H9 (cell line): ENCODE data around the gene ARHGEF16. TPM values are rescaled to one million over a fixed set of nuclear protein-coding genes. Genes with fewer than 3 reads are reported as not detected.

Source experiments
- DNase-seq: peaks from one replicate; pipeline ENCODE4 v3.0.0-alpha.2; 2017
- H2AFZ ChIP-seq: one replicate; pipeline ENCODE4 v1.6.1; 2013; ENCODE audit warnings: mild to moderate bottlenecking, low read length, control low read depth, moderate library complexity
- H2AK5ac ChIP-seq: 2 replicates; pipeline ENCODE4 v1.6.1; 2013; ENCODE audit warnings: low read length, control low read depth, mixed read lengths; ENCODE audit not compliant: insufficient read length
- H2BK120ac ChIP-seq: one replicate; pipeline ENCODE4 v1.6.1; 2013; ENCODE audit warnings: low read depth, mild to moderate bottlenecking, low read length, control low read depth, inconsistent platforms; ENCODE audit not compliant: poor library complexity, severe bottlenecking
- H2BK12ac ChIP-seq: 2 replicates; pipeline ENCODE4 v1.6.1; 2013; ENCODE audit warnings: low read length, control low read depth, mixed read lengths, low read depth; ENCODE audit not compliant: insufficient read length
- H2BK15ac ChIP-seq: 2 replicates; pipeline ENCODE4 v1.6.1; 2013; ENCODE audit warnings: low read depth, low read length, control low read depth
- H2BK20ac ChIP-seq: one replicate; pipeline ENCODE4 v1.6.1; 2013; ENCODE audit warnings: low read depth, mild to moderate bottlenecking, low read length, control low read depth, inconsistent platforms; ENCODE audit not compliant: poor library complexity, severe bottlenecking
- H2BK5ac ChIP-seq: 2 replicates; pipeline ENCODE4 v1.6.1; 2013; ENCODE audit warnings: low read length, control low read depth, mixed read lengths; ENCODE audit not compliant: insufficient read length
- H3K14ac ChIP-seq: 2 replicates; pipeline ENCODE4 v1.6.1; 2013; ENCODE audit warnings: low read length, control low read depth; ENCODE audit not compliant: insufficient read depth
- H3K18ac ChIP-seq: 2 replicates; pipeline ENCODE4 v1.6.1; 2013; ENCODE audit warnings: low read depth, mild to moderate bottlenecking, mixed read lengths, low read length, control low read depth; ENCODE audit not compliant: insufficient read length
- H3K23ac ChIP-seq: 2 replicates; pipeline ENCODE4 v1.6.1; 2013; ENCODE audit warnings: low read length, control low read depth, mixed read lengths, low read depth; ENCODE audit not compliant: insufficient read length
- H3K23me2 ChIP-seq: 2 replicates; pipeline ENCODE4 v1.6.1; 2013; ENCODE audit warnings: low read depth, mild to moderate bottlenecking, mixed read lengths, low read length, control low read depth; ENCODE audit not compliant: insufficient read length, poor library complexity, severe bottlenecking
- H3K27ac ChIP-seq: 2 replicates; pipeline ENCODE4 v1.5.1; 2013; ENCODE audit warnings: low read length, control low read depth, mixed read lengths, low read depth; ENCODE audit not compliant: insufficient read length
- H3K27me3 ChIP-seq: 2 replicates; pipeline ENCODE4 v1.6.1; 2013; ENCODE audit warnings: low read length, control low read depth, inconsistent platforms; ENCODE audit not compliant: insufficient read depth
- H3K4ac ChIP-seq: 2 replicates; pipeline ENCODE4 v1.6.1; 2013; ENCODE audit warnings: low read depth, mild to moderate bottlenecking, control low read depth, inconsistent platforms, low read length, moderate library complexity
- H3K4me1 ChIP-seq: 2 replicates; pipeline ENCODE4 v1.6.1; 2013; ENCODE audit warnings: low read length, control low read depth, inconsistent platforms; ENCODE audit not compliant: insufficient read depth
- H3K4me2 ChIP-seq: 2 replicates; pipeline ENCODE4 v1.6.1; 2013; ENCODE audit warnings: low read length, control low read depth, mixed read lengths; ENCODE audit not compliant: insufficient read length, insufficient read depth
- H3K56ac ChIP-seq: 2 replicates; pipeline ENCODE4 v1.6.1; 2013; ENCODE audit warnings: low read depth, mild to moderate bottlenecking, mixed read lengths, low read length, control low read depth; ENCODE audit not compliant: insufficient read length
- H3K79me1 ChIP-seq: 2 replicates; pipeline ENCODE4 v1.6.1; 2013; ENCODE audit warnings: low read depth, mild to moderate bottlenecking, moderate library complexity, low read length, control low read depth, inconsistent platforms; ENCODE audit not compliant: insufficient read depth, poor library complexity, severe bottlenecking
- H3K79me2 ChIP-seq: 2 replicates; pipeline ENCODE4 v1.6.1; 2013; ENCODE audit warnings: low read length, control low read depth, inconsistent platforms; ENCODE audit not compliant: insufficient read depth
- H3K9ac ChIP-seq: 2 replicates; pipeline ENCODE4 v1.6.1; 2013; ENCODE audit warnings: low read length, control low read depth, mixed read lengths; ENCODE audit not compliant: insufficient read length; ENCODE audit errors: extremely low read depth
- H3K9me3 ChIP-seq: one replicate; pipeline ENCODE4 v1.6.1; 2013; ENCODE audit warnings: low read depth, low read length, inconsistent platforms; ENCODE audit not compliant: control insufficient read depth
- H3T11ph ChIP-seq: one replicate; pipeline ENCODE4 v1.6.1; 2013; ENCODE audit warnings: mild to moderate bottlenecking, low read length, control low read depth, inconsistent platforms
- H4K20me1 ChIP-seq: one replicate; pipeline ENCODE4 v1.6.1; 2013; ENCODE audit not compliant: control insufficient read depth, insufficient read length, insufficient read depth
- H4K5ac ChIP-seq: 2 replicates; pipeline ENCODE4 v1.6.1; 2013; ENCODE audit warnings: low read depth, mild to moderate bottlenecking, mixed read lengths, low read length, control low read depth; ENCODE audit not compliant: insufficient read length
- H4K8ac ChIP-seq: replicated peaks from 2 replicates; pipeline ENCODE4 v1.6.1; 2013; ENCODE audit warnings: low read length, control low read depth, mixed read lengths, low read depth; ENCODE audit not compliant: insufficient read length
- H4K91ac ChIP-seq: 2 replicates; pipeline ENCODE4 v1.6.1; 2013; ENCODE audit warnings: low read depth, mild to moderate bottlenecking, moderate library complexity, mixed read lengths, low read length, control low read depth; ENCODE audit not compliant: insufficient read length
- H3K27ac Mint-ChIP-seq, 3 experiments: 2 replicates in 2 of 3; 3 replicates in 1 of 3; pipeline ENCODE4 v1.8.0; 2020 to 2021; ENCODE audit warnings: mixed read lengths in 3 of 3, mild to moderate bottlenecking in 1 of 3, moderate library complexity in 1 of 3
- H3K27me3 Mint-ChIP-seq: 2 replicates; pipeline ENCODE4 v1.8.0; 2021; ENCODE audit warnings: low read depth, mild to moderate bottlenecking, moderate library complexity, mixed read lengths
- H3K36me3 Mint-ChIP-seq, 3 experiments: 2 replicates in 2 of 3; 3 replicates in 1 of 3; pipeline ENCODE4 v1.8.0; 2020 to 2021; ENCODE audit warnings: low read depth in 3 of 3, mixed read lengths in 3 of 3; ENCODE audit not compliant: insufficient read depth in 1 of 3
- H3K4me1 Mint-ChIP-seq, 2 experiments: 2 replicates each; pipeline ENCODE4 v1.8.0; 2020; ENCODE audit warnings: mixed read lengths in 2 of 2
- H3K4me3 Mint-ChIP-seq, 2 experiments: 2 replicates in 1 of 2; 3 replicates in 1 of 2; pipeline ENCODE4 v1.8.0; 2020 to 2021; ENCODE audit warnings: mild to moderate bottlenecking in 2 of 2, mixed read lengths in 2 of 2, moderate library complexity in 1 of 2
- H3K9me3 Mint-ChIP-seq, 2 experiments: 2 replicates in 1 of 2; 3 replicates in 1 of 2; pipeline ENCODE4 v1.8.0; 2020; ENCODE audit warnings: mild to moderate bottlenecking in 2 of 2, mixed read lengths in 2 of 2, moderate library complexity in 1 of 2
- WGBS: extraction: QIAGEN DNeasy Blood & Tissue Kit; methylation state at CpG from one replicate; pipeline ENCODE4 v1.1.7; 2013; ENCODE audit warnings: missing lambda C conversion rate, low lambda C conversion rate, mixed read lengths; ENCODE audit not compliant: insufficient read length; ENCODE audit errors: extremely low coverage; 5-methylcytosine and 5-hydroxymethylcytosine counted together
- total RNA-seq: library from RNA; stranded (reverse); gene quantifications from 2 replicates; pipeline ENCODE4 v1.2.1, GENCODE V29; 2021
- TF ChIP-seq, protein P1 (sequence below): fragments of 200-600 bp; sonication (generic); conservative IDR thresholded peaks from 3 replicates; pipeline ENCODE4 v1.8.0; 2021; ENCODE audit warnings: antibody characterized with exemption, mild to moderate bottlenecking

Gene ARHGEF16
- total RNA-seq, 1 experiment from 2014 or later: 48.5 TPM

DNA sequence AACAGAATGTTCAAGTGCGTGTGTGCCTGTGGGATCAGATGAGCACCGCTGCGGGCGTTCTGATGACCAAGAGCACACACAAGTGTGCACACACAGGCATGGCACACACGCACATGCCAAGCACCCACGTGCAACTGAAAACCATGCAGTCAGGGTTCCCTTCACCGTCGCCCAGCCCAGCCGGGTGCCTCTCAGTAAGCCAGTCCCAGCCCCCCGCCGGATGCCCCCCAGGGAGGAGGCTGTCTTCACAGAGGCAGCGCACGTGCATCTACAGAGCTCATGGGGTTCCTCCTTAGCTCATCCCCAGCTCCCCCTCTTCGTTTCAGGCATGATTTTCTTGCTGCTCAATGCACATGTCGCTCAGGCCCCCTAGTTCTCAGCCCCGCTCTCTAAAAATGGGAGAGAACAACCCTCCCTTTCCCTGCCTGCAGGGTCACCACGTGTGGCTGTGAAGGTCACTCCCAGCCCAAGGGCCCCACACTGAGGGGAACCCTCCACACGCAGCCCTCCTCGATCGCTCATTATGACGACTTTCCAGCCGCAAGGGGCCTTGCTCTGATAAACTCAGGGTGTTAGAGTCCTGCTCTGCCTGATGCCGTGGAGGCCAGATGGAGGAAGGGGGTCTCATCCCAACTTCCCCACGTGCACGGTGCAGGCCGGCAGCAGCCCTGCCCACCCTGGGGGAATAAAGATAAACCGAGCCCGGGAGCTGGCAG is 30.4 kb upstream of the ARHGEF16 start:
- Mint-ChIP-seq H3K27me3 (peaks cover 4% of the 10 kb centered on the region), H3K4me3 (peak overlapping the region in 1 of 2 experiments; percentile 6; a peak in 1 of 5 replicates), H3K4me1 (no peaks in the 10 kb centered on the region; a peak in 1 of 4 replicates), H3K36me3 (0 out of 7 replicates have a peak, but pooled peaks cover 0 to 2% (median 0%) of the 10 kb centered on the region in 3 experiments), H3K27ac (no peak overlapping the region), H3K9me3 (no peaks in the 10 kb centered on the region; a peak in 1 of 5 replicates)
- no peak overlapping the region for H2AK5ac ChIP-seq
- H4K20me1 ChIP-seq: no peaks in the 10 kb centered on the region
- no peak overlapping the region for H4K91ac ChIP-seq
- H2BK120ac ChIP-seq: no peak overlapping the region
- H2BK5ac ChIP-seq: no peak overlapping the region
- no peak overlapping the region for H2AFZ ChIP-seq
- H3K79me1 ChIP-seq: no peaks in the 10 kb centered on the region
- TF ChIP-seq, protein P1, sequence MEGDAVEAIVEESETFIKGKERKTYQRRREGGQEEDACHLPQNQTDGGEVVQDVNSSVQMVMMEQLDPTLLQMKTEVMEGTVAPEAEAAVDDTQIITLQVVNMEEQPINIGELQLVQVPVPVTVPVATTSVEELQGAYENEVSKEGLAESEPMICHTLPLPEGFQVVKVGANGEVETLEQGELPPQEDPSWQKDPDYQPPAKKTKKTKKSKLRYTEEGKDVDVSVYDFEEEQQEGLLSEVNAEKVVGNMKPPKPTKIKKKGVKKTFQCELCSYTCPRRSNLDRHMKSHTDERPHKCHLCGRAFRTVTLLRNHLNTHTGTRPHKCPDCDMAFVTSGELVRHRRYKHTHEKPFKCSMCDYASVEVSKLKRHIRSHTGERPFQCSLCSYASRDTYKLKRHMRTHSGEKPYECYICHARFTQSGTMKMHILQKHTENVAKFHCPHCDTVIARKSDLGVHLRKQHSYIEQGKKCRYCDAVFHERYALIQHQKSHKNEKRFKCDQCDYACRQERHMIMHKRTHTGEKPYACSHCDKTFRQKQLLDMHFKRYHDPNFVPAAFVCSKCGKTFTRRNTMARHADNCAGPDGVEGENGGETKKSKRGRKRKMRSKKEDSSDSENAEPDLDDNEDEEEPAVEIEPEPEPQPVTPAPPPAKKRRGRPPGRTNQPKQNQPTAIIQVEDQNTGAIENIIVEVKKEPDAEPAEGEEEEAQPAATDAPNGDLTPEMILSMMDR: no peak
- H2BK15ac ChIP-seq: no peak overlapping the region
- H2BK12ac ChIP-seq: no peak overlapping the region
- no peak overlapping the region for H4K5ac ChIP-seq
- no peak overlapping the region for H3K9ac ChIP-seq
- H3K14ac ChIP-seq: no peak overlapping the region
- no peak overlapping the region for H2BK20ac ChIP-seq
- no peak for DNase-seq
- H3K56ac ChIP-seq: no peak overlapping the region
- WGBS: no CpG with 5 or more reads among the region's 28 CpGs
- no peaks in the 10 kb centered on the region for H3K4me1 ChIP-seq
- no peak overlapping the region for H3K4me2 ChIP-seq
- H3K4ac ChIP-seq: no peak overlapping the region
- no peak overlapping the region for H4K8ac ChIP-seq
- H3K23ac ChIP-seq: no peak overlapping the region
- no peaks in the 10 kb centered on the region for H3K9me3 ChIP-seq
- no peaks in the 10 kb centered on the region for H3K79me2 ChIP-seq
- H3K27me3 ChIP-seq: no peaks in the 10 kb centered on the region
- no peaks in the 10 kb centered on the region for H3K23me2 ChIP-seq
- H3K27ac ChIP-seq: no peak overlapping the region
- no peak overlapping the region for H3T11ph ChIP-seq
- no peak overlapping the region for H3K18ac ChIP-seq
